ACC112 (cell line): ENCODE measurements around the gene LRP1-AS.

ENCODE experiments used
- H2AFZ ChIP-seq: fragments of 200-600 bp; sonication (generic); one replicate; pipeline ENCODE4 v1.6.0; 2017; ENCODE audit warnings: antibody characterized with exemption, low read length; ENCODE audit not compliant: unreplicated experiment
- H3K27ac ChIP-seq: fragments of 200-600 bp; sonication (generic); 2 replicates; pipeline ENCODE4 v1.5.1; 2014; ENCODE audit warnings: low read depth, mild to moderate bottlenecking, antibody characterized with exemption, low read length, moderate library complexity
- H3K27me3 ChIP-seq: fragments of 200-600 bp; sonication (generic); 2 replicates; pipeline ENCODE4 v1.6.1; 2014; ENCODE audit warnings: mild to moderate bottlenecking, antibody characterized with exemption, low read length, moderate library complexity, mixed read lengths; ENCODE audit not compliant: insufficient read depth
- H3K36me3 ChIP-seq: fragments of 200-600 bp; sonication (generic); 2 replicates; pipeline ENCODE4 v1.6.1; 2016; ENCODE audit warnings: mild to moderate bottlenecking, antibody characterized with exemption, low read length, moderate library complexity, mixed read lengths; ENCODE audit not compliant: insufficient read depth
- H3K4me1 ChIP-seq: fragments of 200-600 bp; sonication (generic); one replicate; pipeline ENCODE4 v1.6.1; 2016; ENCODE audit warnings: low read length, mixed read lengths; ENCODE audit not compliant: insufficient read depth, unreplicated experiment, control insufficient read depth
- H3K4me3 ChIP-seq: fragments of 200-600 bp; sonication (generic); 2 replicates; pipeline ENCODE4 v1.5.1; 2014; ENCODE audit warnings: mild to moderate bottlenecking, low read depth, low read length
- H3K79me2 ChIP-seq: fragments of 200-600 bp; sonication (generic); one replicate; pipeline ENCODE4 v1.6.0; 2016; ENCODE audit warnings: low read length; ENCODE audit not compliant: control insufficient read depth, unreplicated experiment, insufficient read depth

The LRP1-AS gene

GRCh38 chr12:57146961-57147944 lies at the start of gene LRP1-AS:
Gene LRP1-AS (minus strand): TSS chr12:57147619.
- Histone ChIP-seq H3K27me3 (no peaks in the 10 kb centered on the region), H3K79me2 (peaks cover 42% of the 10 kb centered on the region), H3K4me1 (peaks cover 79% of the 10 kb centered on the region), H2AFZ (no peak within 1 kb of the TSS), H3K4me3 (0 out of 2 replicates have a peak within 1 kb of the TSS, but pooled peaks have one; percentile 17), H3K27ac (peak within 1 kb of the TSS; percentile 93), H3K36me3 (peaks cover 34% of the 10 kb centered on the region; the same call in 1 of the 2 replicates)

- H2AFZ ChIP-seq, result no peak overlapping the region
- H3K4me3 ChIP-seq, result no peak overlapping the region
- no peaks in the 10 kb centered on the region for H3K27me3 ChIP-seq
- H3K79me2 ChIP-seq, result peaks cover 4% of the 10 kb centered on the region
- H3K4me1 ChIP-seq, result no peaks in the 10 kb centered on the region
- H3K36me3 ChIP-seq, result peaks cover 43% of the 10 kb centered on the region; the same call in 1 of the 2 replicates
- no peak overlapping the region for H3K27ac ChIP-seq
Observed at GRCh38 chr12:57196956-57197355, 49.5 kb upstream of the LRP1-AS start.

GRCh38 chr12:57196439-57196838 lies 49.0 kb upstream of the LRP1-AS start:
- Histone ChIP-seq H2AFZ (no peak overlapping the region), H3K27ac (no peak overlapping the region), H3K27me3 (no peaks in the 10 kb centered on the region)

GRCh38 chr12:57195611-57196371 lies 48.4 kb upstream of the LRP1-AS start:
- H3K79me2 ChIP-seq, result peaks cover 4% of the 10 kb centered on the region
- H3K36me3 ChIP-seq, result peaks cover 50% of the 10 kb centered on the region; the same call in 1 of the 2 replicates

More at GRCh38 chr12:57196439-57196838, 49.0 kb upstream of the LRP1-AS start:
- H3K79me2 ChIP-seq, result peaks cover 4% of the 10 kb centered on the region
- H3K36me3 ChIP-seq, result peaks cover 45% of the 10 kb centered on the region; the same call in 1 of the 2 replicates
- H3K4me1 ChIP-seq, result no peaks in the 10 kb centered on the region
- no peak overlapping the region for H3K4me3 ChIP-seq

GRCh38 chr12:57195186-57195585 lies 47.8 kb upstream of the LRP1-AS start:
- no peak overlapping the region for H2AFZ ChIP-seq
- H3K4me3 ChIP-seq, result no peak overlapping the region
- peaks cover 4% of the 10 kb centered on the region for H3K79me2 ChIP-seq
- no peaks in the 10 kb centered on the region for H3K27me3 ChIP-seq
- H3K27ac ChIP-seq, result no peak overlapping the region
- no peaks in the 10 kb centered on the region for H3K4me1 ChIP-seq
- peaks cover 53% of the 10 kb centered on the region; the same call in 1 of the 2 replicates for H3K36me3 ChIP-seq

More at GRCh38 chr12:57195611-57196371, 48.4 kb upstream of the LRP1-AS start:
- H3K4me1 ChIP-seq, result no peaks in the 10 kb centered on the region
- no peak overlapping the region for H2AFZ ChIP-seq
- H3K27ac ChIP-seq, result no peak overlapping the region
- no peak overlapping the region for H3K4me3 ChIP-seq
- H3K27me3 ChIP-seq, result no peaks in the 10 kb centered on the region

- no peak overlapping the region for H2AFZ ChIP-seq
- H3K27me3 ChIP-seq, result no peaks in the 10 kb centered on the region
- no peak overlapping the region for H3K27ac ChIP-seq
- H3K79me2 ChIP-seq, result peaks cover 4% of the 10 kb centered on the region
- H3K4me3 ChIP-seq, result no peak overlapping the region
- H3K4me1 ChIP-seq, result no peaks in the 10 kb centered on the region
- peaks cover 47% of the 10 kb centered on the region; the same call in 1 of the 2 replicates for H3K36me3 ChIP-seq
Observed at GRCh38 chr12:57194253-57194652, 46.8 kb upstream of the LRP1-AS start.

GRCh38 chr12:57193706-57194245 lies 46.4 kb upstream of the LRP1-AS start:
- peaks cover 47% of the 10 kb centered on the region; the same call in 1 of the 2 replicates for H3K36me3 ChIP-seq
- H3K27me3 ChIP-seq, result no peaks in the 10 kb centered on the region
- H3K4me1 ChIP-seq, result no peaks in the 10 kb centered on the region

GRCh38 chr12:57192920-57193319 lies 45.5 kb upstream of the LRP1-AS start:
- H3K4me1 ChIP-seq, result no peaks in the 10 kb centered on the region
- H3K27me3 ChIP-seq, result no peaks in the 10 kb centered on the region

More at GRCh38 chr12:57193706-57194245, 46.4 kb upstream of the LRP1-AS start:
- Histone ChIP-seq H3K4me3 (no peak overlapping the region), H2AFZ (no peak overlapping the region), H3K79me2 (peaks cover 4% of the 10 kb centered on the region), H3K27ac (no peak overlapping the region)

GRCh38 chr12:57191410-57191809 lies 44.0 kb upstream of the LRP1-AS start:
- Histone ChIP-seq H3K36me3 (peaks cover 42% of the 10 kb centered on the region; the same call in 1 of the 2 replicates), H3K4me1 (no peaks in the 10 kb centered on the region), H3K27ac (no peak overlapping the region), H3K27me3 (no peaks in the 10 kb centered on the region), H2AFZ (no peak overlapping the region), H3K4me3 (no peak overlapping the region), H3K79me2 (peaks cover under 1% of the 10 kb centered on the region)

More at GRCh38 chr12:57192920-57193319, 45.5 kb upstream of the LRP1-AS start:
- Histone ChIP-seq H2AFZ (no peak overlapping the region), H3K27ac (no peak overlapping the region), H3K79me2 (peaks cover 4% of the 10 kb centered on the region), H3K36me3 (peaks cover 49% of the 10 kb centered on the region; the same call in 1 of the 2 replicates), H3K4me3 (no peak overlapping the region)

- H3K79me2 ChIP-seq, result no peaks in the 10 kb centered on the region
- H3K27me3 ChIP-seq, result no peaks in the 10 kb centered on the region
- H3K4me3 ChIP-seq, result no peak overlapping the region
- H3K36me3 ChIP-seq, result peaks cover 40% of the 10 kb centered on the region; the same call in 1 of the 2 replicates
- no peak overlapping the region for H3K27ac ChIP-seq
- no peak overlapping the region for H2AFZ ChIP-seq
- H3K4me1 ChIP-seq, result no peaks in the 10 kb centered on the region
Observed at GRCh38 chr12:57190821-57191220, 43.4 kb upstream of the LRP1-AS start.
